Esophagus squamous epithelium (tissue), 4 donors: ENCODE measurements around the gene TUBD1.
A peak's percentile ranks its signal among the peaks of the same experiment; 100 is the strongest.

ENCODE experiments used
- CTCF ChIP-seq, 6 experiments: fragments of 450-650 bp in 4 of 6; fragments of 200-600 bp in 2 of 6; sonication (generic) in 2 of 6; IDR thresholded peaks; one replicate each; pipeline ENCODE4 v1.5.1; 2016 to 2019; ENCODE audit warnings: antibody characterized with exemption in 6 of 6, mild to moderate bottlenecking in 4 of 6, moderate library complexity in 4 of 6
- POLR2A ChIP-seq, 4 donors: fragments of 450-650 bp; IDR thresholded peaks; one replicate each; pipeline ENCODE4 v1.6.1; 2017; ENCODE audit warnings: antibody characterized with exemption in 4 of 4, mild to moderate bottlenecking in 4 of 4, moderate library complexity in 3 of 4

- TF ChIP-seq CTCF (IDR thresholded peaks at IDR 0.05) (peak in 1 of 6 experiments; percentile 33), POLR2A (IDR thresholded peaks at IDR 0.05) (no peak)
These were observed 6.4 kb upstream of the TUBD1 start for GRCh38 chr17:59899099-59899498.
